Fibroblast of skin of left biceps (primary cell): ENCODE results near the gene MS4A14.
"Not testable (repeated sequence)": the region's sequence is repeated elsewhere in the genome, so short reads cannot be mapped to it uniquely, and the experiment has no call there.

Experiments
- DNase-seq, 2 experiments: peaks; one replicate each; pipeline ENCODE4 v3.0.0-alpha.2; 2013; ENCODE audit warnings: low read depth in 2 of 2

The MS4A14 gene

GRCh38 chr11:60389279-60389910 lies 6.9 kb upstream of the MS4A14 start:
- DNase-seq: no peak

DNA sequence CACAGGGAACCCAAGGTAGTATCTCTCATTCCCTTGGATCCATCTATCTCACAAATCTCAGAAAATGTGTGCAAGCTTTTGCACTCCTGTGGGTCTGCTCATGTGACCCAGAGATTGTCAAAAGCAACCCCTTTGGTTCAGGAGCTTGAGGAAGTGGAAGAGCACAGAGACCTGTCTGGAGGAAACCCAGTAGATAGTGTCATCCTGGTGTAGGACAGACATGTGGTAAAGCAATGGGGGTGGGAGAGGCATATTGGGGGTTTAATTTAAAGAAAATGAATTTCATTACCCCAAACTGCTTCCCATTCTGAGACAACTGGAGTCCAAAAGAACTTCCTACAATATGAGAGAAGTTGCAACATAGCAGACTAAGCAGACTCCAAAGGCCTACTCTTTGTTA lies 5.8 kb upstream of the MS4A14 start:
- no peak for DNase-seq

GRCh38 chr11:60392361-60392760 lies 3.9 kb upstream of the MS4A14 start:
- no peak for DNase-seq

DNA sequence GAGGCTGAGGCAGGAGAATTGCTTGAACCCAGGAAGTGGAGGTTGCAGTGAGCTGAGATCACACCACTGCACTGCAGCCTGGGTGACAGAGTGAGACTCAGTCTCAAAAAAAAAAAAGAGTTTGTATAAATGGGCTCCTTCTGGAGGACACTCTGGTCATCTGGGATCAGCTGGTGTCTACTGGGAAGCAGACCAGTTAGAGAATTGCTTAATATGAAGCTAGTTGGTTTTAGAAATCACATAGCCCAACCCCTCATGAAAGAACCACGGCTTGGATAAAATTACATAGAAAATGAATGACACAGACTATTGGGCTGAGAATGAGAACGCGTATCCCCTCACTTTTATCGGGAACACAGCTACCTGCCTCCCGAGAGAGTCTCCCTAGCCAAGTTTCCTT lies 3.2 kb upstream of the MS4A14 start:
- no peak for DNase-seq

GRCh38 chr11:60394666-60395380 lies 1.4 kb upstream of the MS4A14 start:
- DNase-seq: no peak

- no peak for DNase-seq
These were observed 540 bp downstream of the MS4A14 start for GRCh38 chr11:60396799-60397198.

- no peak for DNase-seq
These were observed 23.8 kb downstream of the MS4A14 start for GRCh38 chr11:60420015-60420414.

- no peak for DNase-seq
These were observed 26.4 kb downstream of the MS4A14 start for GRCh38 chr11:60422609-60423008.

DNA sequence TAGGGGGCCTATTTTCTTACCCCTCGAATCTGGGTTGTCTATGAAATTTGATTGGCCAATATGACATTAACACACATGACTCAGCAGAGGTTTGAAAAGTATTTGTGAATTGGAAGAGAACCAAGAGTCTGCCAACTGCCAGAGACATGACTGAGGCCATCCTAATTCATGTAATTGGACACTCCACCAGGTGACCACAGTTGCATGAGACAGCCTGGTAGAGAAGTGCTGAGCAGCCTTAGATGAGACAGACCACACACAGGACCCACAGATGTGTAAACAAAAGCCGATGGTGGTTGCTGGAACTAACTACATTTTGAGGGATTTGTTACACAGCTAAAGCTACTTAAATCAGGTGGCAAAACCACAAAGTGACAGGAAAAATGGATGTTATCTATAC lies 32.3 kb downstream of the MS4A14 start:
- DNase-seq: no peak

DNA sequence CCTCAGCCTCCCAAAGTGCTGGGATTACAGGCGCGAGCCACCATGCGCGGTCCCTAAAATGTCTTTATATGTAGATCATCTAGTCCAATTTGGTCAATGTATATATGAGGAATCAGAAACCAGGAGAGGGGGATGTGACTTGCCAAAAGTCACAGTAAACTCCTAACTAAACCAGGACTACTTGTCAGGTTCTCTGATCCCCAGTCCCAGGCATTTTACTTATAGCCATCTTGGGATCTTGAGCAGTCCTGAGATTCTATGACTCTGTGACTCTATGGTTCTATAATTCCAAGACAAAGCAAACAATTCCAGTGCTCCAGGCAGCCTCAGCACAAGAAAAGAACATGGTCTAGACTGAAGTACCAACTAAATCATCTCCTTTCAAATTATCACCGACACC lies 33.0 kb downstream of the MS4A14 start, which contains the start of gene MS4A5:
MS4A5 (plus strand) TSS at position 301 of the 400 bp plus-strand sequence. CDS start 103 bp downstream, outside the sequence.
- no peak for DNase-seq

GRCh38 chr11:60431251-60431650 lies 35.0 kb downstream of the MS4A14 start:
- no peak for DNase-seq

DNA sequence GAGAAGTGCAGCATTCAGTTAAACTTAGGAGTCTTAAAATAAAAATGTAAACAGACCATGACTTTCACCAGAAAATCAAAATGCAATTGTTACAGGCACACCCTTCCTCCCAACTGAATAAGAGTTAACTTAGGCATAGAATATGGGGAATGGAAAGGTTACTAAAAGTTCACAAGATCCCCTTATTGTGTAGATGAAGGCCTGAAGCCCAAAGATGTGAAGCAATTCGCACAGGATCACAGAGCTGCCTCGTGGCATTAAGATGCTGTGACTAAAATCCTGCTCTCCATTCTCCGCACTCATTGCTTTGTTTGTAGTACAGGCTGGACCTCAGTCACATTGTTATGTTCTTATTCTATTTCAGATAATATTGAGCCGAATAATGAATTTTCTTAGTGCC lies 37.1 kb downstream of the MS4A14 start:
- DNase-seq: no peak

DNA sequence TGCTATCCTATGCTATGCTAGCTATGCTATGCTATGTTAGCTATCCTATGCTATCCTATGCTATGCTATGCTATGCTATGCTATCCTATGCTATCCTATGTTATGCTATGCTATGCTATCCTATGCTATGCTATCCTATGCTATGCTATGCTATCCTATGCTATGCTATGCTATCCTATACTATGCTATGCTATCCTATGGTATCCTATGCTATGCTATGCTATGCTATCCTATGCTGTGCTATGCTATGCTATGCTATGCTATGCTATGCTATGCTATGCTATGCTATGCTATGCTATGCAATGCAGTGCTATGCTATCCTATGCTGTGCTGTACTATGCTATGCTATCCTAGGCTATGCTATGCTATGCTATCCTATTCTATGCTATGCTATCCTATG lies 50.8 kb downstream of the MS4A14 start:
- no peak for DNase-seq

GRCh38 chr11:60447846-60448245 lies 51.6 kb downstream of the MS4A14 start:
- no peak for DNase-seq

DNA sequence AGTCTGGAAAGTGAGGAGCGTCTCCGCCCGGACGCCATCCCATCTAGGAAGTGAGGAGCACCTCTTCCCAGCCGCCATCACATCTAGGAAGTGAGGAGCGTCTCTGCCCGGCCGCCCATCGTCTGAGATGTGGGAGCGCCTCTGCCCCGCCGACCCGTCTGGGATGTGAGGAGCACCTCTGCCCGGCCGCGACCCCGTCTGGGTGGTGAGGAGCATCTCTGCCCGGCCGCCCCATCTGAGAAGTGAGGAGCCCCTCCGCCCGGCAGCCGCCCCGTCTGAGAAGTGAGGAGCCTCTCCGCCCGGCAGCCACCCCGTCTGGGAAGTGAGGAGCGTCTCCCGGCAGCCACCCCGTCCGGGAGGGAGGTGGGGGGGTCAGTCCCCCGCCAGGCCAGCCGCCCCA lies 54.9 kb downstream of the MS4A14 start:
- DNase-seq: not testable (repeated sequence)

DNA sequence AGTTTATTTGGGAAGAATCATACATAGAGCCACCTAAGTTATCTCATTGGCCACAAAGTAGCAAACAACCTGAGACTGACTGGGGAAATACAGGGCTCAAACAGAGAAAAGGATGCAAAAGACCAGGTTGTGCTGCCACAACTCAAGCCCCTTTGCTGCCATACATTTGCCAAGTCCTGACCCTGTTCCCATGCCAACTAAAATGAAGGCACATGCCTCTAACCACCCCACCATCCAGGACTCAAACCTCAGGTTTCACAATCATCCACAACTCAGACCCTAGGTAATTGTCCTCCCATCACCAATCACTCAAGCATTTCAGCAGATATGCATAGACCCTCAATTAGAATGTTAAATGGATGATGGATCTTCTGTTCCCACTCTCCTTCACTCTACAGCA lies 58.0 kb downstream of the MS4A14 start:
- DNase-seq: no peak

DNA sequence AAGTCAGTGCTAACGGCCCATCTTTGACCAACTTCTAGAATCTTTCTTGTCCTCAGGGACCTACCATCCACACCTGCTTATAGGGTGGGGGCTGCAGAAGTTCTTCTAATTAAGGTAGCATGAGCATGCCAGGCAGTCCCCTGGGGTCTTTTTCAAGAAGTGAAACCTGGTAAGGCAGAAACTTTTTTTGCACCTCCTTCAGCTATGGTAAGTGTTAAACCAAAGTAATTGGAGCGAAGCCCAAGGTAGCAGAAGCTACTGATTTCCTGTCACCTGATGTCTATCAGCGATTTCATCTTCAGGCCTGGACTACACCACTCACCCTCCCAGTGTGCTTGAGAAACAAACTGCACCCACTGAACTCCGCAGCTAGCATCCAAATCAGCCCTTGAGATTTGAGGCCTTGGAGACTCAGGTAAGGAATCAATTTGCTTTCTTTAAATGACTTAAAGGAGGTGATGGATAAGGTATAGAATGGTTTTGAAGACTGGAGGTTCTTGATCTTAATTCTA lies 59.3 kb downstream of the MS4A14 start, which contains the start of gene MS4A1:
MS4A1 (plus strand) TSS at position 317 of the 512 bp plus-strand sequence. CDS start 6,528 bp downstream, outside the sequence.
- DNase-seq: no peak

DNA sequence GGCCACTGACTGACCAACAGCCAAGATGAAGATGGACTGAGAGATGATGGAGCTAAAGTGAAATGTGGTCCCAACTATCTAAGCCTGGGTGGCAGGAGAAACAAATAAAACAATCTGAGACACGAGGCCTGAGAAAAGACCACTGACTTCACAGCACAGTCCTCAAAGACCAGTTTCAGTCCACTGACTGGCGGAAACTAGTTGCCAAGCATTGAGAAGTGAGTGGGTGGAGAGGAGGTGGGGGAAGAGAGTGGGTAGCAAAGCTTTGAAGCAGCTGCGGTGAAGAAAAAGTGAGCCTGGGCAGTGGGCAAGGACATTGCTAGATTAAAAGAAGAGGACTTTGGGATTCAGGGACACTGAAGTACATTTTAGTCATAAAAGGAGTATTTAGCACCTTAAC lies 61.3 kb downstream of the MS4A14 start:
- no peak for DNase-seq

DNA sequence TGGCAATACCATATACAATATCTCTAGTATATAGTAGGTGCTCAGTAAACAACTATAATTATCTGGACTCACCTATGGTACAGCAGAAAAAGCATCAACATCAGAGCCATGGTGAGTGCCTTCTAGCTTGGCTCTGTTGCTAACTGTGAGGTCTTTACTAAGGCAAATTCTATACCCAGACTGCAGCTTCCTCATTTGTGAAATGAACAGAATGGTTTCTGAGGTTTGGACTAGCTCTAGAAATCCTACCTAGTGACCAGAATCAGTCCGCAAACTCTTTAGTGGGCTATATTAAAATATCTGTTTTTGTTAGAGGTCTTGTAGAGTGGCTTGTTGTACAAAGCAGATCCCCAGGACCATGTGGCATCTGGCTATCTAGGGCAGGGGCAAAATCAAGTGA lies 63.1 kb downstream of the MS4A14 start:
- DNase-seq: no peak
